ENCODE measurements around the gene ITGAX.

DNA sequence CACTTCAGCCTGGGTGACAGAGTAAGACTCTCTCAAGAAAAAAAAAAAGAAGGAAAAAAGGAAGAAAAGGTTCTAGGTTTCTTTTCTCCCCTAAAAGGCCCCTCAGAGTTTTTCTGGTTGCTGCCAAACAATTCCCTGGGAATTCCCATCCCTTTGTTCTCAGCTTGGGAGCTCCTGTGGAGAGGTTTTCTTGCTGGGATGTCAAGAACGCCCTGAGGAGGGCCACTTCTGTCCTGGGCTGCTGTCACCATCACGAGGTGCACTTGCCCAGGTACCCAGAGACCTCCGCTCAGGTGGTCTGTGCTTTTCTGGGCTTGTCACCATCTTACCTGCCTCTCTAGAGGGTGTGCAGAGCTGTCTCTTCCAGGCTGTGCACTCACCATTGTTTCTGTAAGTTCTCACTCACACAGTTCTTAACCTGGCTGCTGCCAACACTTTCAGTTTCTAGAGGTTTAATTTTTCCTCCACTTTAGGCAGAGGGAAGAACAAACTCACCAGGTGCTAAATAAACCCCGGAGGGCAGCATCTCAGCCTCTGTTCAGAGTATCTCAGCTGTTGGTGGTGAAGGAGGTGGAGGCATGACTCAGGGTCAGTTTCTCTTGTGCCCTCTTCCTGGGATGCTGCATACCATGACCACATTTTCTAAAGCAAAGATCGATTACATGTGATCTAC, 75.5 kb downstream of the ITGAX start:
- TF ChIP-seq, protein P1, sequence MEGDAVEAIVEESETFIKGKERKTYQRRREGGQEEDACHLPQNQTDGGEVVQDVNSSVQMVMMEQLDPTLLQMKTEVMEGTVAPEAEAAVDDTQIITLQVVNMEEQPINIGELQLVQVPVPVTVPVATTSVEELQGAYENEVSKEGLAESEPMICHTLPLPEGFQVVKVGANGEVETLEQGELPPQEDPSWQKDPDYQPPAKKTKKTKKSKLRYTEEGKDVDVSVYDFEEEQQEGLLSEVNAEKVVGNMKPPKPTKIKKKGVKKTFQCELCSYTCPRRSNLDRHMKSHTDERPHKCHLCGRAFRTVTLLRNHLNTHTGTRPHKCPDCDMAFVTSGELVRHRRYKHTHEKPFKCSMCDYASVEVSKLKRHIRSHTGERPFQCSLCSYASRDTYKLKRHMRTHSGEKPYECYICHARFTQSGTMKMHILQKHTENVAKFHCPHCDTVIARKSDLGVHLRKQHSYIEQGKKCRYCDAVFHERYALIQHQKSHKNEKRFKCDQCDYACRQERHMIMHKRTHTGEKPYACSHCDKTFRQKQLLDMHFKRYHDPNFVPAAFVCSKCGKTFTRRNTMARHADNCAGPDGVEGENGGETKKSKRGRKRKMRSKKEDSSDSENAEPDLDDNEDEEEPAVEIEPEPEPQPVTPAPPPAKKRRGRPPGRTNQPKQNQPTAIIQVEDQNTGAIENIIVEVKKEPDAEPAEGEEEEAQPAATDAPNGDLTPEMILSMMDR (IDR thresholded peaks at IDR 0.05), result no peak
- TF ChIP-seq POLR2A (IDR thresholded peaks at IDR 0.05), result no peak

Measured in lower leg skin (tissue), 3 donors.